ENCODE data around the gene ACBD5.

- TF ChIP-seq, protein P1, sequence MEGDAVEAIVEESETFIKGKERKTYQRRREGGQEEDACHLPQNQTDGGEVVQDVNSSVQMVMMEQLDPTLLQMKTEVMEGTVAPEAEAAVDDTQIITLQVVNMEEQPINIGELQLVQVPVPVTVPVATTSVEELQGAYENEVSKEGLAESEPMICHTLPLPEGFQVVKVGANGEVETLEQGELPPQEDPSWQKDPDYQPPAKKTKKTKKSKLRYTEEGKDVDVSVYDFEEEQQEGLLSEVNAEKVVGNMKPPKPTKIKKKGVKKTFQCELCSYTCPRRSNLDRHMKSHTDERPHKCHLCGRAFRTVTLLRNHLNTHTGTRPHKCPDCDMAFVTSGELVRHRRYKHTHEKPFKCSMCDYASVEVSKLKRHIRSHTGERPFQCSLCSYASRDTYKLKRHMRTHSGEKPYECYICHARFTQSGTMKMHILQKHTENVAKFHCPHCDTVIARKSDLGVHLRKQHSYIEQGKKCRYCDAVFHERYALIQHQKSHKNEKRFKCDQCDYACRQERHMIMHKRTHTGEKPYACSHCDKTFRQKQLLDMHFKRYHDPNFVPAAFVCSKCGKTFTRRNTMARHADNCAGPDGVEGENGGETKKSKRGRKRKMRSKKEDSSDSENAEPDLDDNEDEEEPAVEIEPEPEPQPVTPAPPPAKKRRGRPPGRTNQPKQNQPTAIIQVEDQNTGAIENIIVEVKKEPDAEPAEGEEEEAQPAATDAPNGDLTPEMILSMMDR (IDR thresholded peaks at IDR 0.05; ENCODE audit: insufficient read depth, low read depth, low read length), result no peak
- TF ChIP-seq EZH2 (IDR thresholded peaks at IDR 0.05; ENCODE audit: insufficient read depth, low read length), result no peak
These were observed 36.8 kb downstream of the ACBD5 start for GRCh38 chr10:27203806-27204205.
